Measurements from ENCODE around the gene THADA.

The THADA gene

DNA sequence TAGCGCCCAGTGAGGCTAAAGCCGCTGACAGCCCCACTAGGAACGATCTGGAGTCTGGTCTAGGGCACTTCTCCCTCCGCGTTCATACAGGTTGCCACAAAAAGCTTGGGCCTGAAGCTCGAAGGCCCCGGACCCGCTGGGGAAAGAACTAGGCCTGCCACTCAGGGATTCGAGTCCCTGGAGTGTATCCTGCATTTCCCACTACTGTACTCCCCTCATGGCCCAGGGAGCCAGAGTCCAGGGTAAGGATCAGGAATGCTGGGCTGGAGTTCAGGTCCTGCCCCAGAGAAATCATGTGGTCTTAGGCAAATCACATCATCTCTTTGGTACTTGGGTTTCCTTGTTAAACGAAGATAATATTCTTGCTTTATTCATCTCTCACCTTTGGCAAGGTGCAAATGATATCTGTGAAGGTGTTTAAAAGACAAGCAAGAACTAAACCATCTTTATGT lies 368.0 kb downstream of the THADA start:
- DNase-seq: no peak

DNA sequence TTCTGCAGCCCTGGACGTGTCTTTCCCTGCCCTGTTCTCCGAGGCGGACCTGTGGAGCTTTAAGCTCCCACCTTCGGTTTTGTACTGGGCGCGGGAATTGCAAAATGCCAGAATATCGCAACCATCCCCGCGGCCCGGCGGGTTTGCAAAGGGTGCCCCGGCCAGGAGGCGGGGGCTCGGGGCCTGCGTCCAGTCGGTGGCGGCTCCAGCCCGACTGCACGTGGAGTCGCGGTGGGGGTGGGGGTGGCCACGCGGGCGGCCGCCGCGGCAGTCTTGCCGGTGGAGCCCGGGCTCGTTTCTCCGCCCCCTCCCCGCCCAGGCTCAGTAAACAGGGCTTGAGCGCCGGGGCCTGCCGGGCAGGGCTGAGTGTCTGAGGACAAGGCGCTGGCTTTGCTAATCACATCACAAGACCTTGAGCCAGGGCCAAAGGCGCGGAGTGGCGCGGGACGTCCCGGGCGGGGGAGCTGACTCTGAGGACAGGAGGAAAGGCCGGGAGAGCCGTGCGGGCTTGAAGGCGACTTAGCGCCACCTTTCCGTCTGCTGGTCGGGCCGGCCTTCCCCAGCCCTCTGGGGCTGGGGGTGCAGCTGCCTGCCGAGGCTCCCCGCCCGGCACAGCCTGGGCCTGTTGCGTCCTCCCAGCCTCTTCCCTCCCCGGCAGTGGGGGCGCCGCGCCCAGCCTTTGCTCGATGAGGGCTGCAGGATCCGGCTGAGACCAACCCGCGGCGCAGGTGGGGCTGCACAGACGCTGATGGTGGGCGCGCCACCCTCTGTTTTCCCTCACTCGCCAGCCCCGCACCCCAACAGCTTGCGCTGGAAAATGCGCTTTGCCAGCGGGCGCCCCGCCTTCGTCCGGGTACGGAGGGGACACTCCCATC lies 368.6 kb downstream of the THADA start:
- DNase-seq: peak; percentile 81

DNA sequence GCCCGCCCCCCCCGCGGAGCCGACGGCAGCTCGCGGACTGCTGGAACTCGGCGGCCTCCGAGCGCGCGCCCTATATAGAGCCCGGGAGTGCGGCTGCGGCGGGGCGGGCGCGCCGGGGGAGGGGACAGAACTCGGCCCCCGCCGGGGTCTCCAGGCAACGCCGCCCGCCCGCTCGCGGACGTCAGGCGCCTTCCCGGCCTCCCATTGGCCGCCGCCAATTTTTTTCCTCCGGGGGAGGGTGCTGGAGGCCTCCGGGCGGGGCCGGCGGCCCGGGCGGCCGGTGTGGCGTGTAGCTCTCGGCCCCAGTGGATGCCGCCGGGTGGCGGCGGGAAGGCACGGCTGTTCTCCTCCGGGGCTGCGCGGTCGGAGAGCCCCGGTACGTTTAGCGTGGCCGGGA lies 369.3 kb downstream of the THADA start, which contains the start of gene ZFP36L2:
TSS of gene ZFP36L2 (minus strand) at position 49 of the 397 bp plus-strand sequence. CDS start 291 bp downstream, outside the sequence.
- peak; percentile 95 for DNase-seq

- peak; percentile 83 for DNase-seq
Measured at GRCh38 chr2:43225788-43226557, 369.9 kb downstream of the THADA start.

DNA sequence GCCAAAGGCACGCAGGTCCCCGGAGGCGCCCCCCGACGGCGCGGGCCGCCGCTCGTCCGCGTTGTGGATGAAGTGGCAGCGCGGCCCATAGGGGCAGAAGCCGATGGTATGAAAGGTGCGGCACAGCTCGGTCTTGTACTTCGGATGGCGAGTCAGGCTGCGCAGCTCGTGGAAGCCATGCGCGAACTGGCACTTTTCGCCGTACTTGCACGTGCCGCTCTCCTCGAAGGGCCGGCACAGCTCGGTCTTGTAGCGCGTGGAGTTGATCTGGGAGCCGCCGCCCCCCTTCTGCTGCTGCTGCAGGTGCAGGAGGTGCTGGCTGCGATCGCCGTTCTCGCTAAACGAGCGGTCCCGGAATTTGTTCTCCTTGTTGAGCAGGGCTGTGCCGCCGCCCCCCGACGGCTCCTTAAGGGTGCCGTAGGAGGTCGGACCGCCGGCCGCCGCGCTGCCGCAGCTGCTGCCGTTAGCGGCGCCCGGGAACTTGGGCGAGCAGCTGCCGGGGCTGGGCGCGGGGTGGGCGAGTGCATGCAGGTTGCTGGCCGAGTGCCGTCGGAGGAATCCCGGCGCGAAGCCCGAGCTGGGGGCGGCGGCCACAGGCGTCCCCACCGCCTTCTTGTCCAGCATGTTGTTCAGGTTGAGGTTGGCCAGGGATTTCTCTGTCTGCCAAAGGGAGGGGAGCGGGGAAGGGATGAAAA lies 370.6 kb downstream of the THADA start:
- peak; percentile 73 for DNase-seq

DNA sequence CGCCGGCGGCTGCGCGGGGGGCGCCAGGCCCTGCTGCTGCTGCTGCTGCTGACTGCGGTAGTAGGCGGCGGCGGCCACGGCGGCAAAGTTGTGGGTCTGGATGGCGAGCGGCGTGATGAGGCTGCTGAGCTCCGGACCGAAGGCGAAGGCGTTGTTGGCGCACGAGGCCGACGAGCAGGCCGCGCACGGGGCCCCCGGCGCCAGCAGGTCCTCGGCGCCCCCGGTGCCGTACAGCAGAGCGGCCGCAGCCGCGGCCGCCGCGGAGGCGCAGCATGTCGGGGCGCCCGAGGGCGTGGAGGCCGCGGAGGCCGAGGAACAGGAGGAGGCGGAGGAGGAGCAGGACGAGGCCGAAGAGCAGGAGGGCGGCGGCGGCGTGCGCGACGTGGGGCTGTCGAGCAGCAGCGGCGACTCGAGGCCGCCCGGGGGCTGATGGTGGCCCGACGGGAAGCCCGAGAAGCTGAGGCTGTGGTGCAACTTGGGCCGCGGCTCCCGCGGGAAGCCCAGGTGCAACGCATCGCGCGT lies 371.2 kb downstream of the THADA start:
- DNase-seq: peak; percentile 65

DNA sequence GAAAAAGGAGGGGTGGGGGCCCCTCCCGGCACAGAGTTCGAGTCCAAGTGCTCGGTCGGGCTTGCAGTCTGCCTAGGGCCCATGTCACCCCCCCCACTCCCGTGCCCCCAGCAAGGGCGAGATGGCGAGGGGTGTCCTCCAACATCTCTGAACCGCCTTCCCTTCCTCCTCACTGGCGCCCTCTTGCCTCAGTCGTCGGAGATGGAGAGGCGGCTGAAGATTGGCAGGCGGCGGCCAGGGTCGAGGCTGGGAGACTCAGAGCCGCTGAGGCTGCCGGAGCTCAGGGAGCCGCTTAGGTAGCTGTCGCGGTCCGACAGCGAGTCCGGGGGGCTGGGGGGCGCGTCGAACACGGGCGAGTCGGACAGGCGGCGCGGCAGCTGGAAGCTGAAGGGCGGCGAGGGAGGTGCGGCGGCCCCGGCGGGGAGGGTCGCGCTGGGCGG lies 371.7 kb downstream of the THADA start:
- peak; percentile 84 for DNase-seq

DNA sequence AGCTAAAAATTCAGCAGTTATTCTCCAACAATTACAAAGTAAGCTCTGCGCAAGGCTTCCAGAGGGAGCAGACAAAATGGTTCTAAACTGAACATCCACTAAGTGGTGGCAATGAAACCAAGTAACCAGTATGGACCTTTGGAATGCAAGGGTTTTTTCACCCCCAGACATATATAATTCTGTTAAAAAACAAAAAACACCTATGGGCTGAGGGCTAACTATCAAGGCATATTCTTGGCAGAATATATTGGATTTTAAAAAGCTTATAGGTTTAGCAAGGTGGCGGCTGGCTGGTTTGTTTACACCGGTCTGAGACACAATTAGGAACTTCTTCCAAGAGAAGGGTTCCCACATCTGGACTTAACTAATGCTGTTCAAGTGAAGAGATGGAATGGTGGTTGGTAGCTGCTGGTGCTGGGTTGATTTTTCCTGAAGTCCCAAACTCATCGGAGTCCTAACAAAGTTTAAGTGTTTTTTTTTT lies 372.3 kb downstream of the THADA start:
- no peak for DNase-seq

GRCh38 chr2:43222475-43223309 lies 373.1 kb downstream of the THADA start:
- no peak for DNase-seq

GRCh38 chr2:43221763-43222474 lies 373.9 kb downstream of the THADA start:
- DNase-seq: peak; percentile 80

DNA sequence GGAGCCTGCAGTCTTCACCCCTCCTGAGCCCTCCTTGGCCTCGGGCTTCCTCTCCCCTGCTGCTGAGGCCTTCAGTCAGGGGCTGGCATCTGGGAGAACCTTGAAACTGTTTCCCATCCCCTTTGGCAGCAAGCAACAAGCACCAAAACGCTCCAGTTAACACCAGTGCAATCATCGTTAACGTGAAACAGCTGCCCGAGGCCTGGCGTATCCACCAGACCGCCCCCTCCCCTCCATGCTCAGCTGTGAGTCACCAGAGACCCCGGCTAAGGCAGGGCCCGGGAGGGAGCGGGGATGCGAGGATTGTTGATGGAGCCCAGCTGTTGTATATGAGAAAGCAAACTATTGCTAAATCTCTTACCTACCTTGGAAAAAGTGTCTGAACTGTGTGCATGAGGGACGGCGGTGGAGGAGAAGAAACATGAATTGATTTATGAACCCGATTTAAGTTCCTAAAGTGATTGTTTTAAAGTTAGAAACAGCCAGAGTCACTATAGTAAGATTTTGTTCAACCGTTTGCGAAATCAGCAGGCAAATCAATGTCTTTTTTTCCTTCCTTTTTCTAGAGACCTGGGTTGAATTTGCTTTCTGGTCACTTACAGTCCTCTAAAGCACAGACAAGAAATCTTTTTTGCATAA lies 374.6 kb downstream of the THADA start:
- DNase-seq: peak; percentile 52

GRCh38 chr2:43220760-43221123 lies 375.1 kb downstream of the THADA start:
- no peak for DNase-seq

GRCh38 chr2:43220229-43220751 lies 375.5 kb downstream of the THADA start:
- no peak for DNase-seq

GRCh38 chr2:43219383-43220228 lies 376.2 kb downstream of the THADA start:
- DNase-seq: peak; percentile 83

GRCh38 chr2:43218702-43219382 lies 377.0 kb downstream of the THADA start:
- DNase-seq: peak; percentile 70

- no peak for DNase-seq
Measured at GRCh38 chr2:43218155-43218701, 377.6 kb downstream of the THADA start.

GRCh38 chr2:43217228-43218154 lies 378.3 kb downstream of the THADA start:
- DNase-seq: no peak

All from stimulated activated CD8-positive, alpha-beta memory T cell treated with anti-CD3 and anti-CD28 coated beads, Interleukin-4, amount 100 ng/mL, for 48 hours (primary cell).